ENCODE data around the gene ZNF638. TPM values are rescaled to one million over a fixed set of nuclear protein-coding genes. Genes with fewer than 3 reads are reported as not detected.
"Not testable (repeated sequence)": the region's sequence is repeated elsewhere in the genome, so short reads cannot be mapped to it uniquely, and the experiment has no call there.

The ZNF638 gene
- total RNA-seq, 3 donors from 2014 or later (not counting 1 experiment from before 2014, with no cell fraction given) = 104 to 126 (median 113) TPM

DNA sequence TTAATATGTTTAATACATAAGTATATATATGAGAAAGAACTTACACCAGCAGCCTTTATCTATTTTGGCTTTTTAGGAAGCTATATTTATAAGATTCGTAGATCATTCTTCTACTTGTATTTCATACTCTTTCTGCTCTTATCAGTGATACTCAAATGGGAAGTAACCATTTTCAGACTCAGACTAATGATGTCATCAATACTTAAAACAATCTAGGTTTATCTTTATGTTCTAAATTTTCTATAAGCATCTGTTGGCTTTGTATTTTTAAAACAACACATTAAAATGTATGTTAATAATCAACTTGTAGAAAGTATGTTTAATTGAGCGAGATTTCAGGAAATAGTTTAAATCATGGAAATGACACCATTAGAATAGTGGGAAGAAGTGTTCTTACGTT lies 70.8 kb downstream of the ZNF638 start:
- TF ChIP-seq, protein P1, sequence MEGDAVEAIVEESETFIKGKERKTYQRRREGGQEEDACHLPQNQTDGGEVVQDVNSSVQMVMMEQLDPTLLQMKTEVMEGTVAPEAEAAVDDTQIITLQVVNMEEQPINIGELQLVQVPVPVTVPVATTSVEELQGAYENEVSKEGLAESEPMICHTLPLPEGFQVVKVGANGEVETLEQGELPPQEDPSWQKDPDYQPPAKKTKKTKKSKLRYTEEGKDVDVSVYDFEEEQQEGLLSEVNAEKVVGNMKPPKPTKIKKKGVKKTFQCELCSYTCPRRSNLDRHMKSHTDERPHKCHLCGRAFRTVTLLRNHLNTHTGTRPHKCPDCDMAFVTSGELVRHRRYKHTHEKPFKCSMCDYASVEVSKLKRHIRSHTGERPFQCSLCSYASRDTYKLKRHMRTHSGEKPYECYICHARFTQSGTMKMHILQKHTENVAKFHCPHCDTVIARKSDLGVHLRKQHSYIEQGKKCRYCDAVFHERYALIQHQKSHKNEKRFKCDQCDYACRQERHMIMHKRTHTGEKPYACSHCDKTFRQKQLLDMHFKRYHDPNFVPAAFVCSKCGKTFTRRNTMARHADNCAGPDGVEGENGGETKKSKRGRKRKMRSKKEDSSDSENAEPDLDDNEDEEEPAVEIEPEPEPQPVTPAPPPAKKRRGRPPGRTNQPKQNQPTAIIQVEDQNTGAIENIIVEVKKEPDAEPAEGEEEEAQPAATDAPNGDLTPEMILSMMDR (IDR thresholded peaks at IDR 0.05) = no peak
- Mint-ChIP-seq H3K4me1 (no peaks in the 10 kb centered on the region), H3K27ac (no peak overlapping the region), H3K27me3 (ENCODE audit: low read depth in 2 of 2) (no peaks in the 10 kb centered on the region), H3K36me3 (peaks cover 14% of the 10 kb centered on the region), H3K4me3 (no peak overlapping the region), H3K9me3 (no peaks in the 10 kb centered on the region)
- Histone ChIP-seq H3K4me1 (ENCODE audit: control insufficient read depth, insufficient read depth, low read length) (no peaks in the 10 kb centered on the region), H3K9me3 (ENCODE audit: control insufficient read depth, insufficient read depth, low read length) (no peaks in the 10 kb centered on the region), H3K36me3 (ENCODE audit: control insufficient read depth, insufficient read depth, low read length) (peaks cover 88% of the 10 kb centered on the region), H3K27me3 (ENCODE audit: control insufficient read depth, insufficient read depth, low read length) (no peaks in the 10 kb centered on the region), H3K27ac (ENCODE audit: low read length) (no peak overlapping the region), H3K4me3 (ENCODE audit: low read length) (no peak overlapping the region)
- no peak for DNase-seq
- no peak for ATAC-seq
- intact Hi-C loops (cut with micrococcal nuclease) = no loop called here
- WGBS (ENCODE audit: insufficient coverage) = 98% methylated on average over 2 of the region's 3 CpGs

DNA sequence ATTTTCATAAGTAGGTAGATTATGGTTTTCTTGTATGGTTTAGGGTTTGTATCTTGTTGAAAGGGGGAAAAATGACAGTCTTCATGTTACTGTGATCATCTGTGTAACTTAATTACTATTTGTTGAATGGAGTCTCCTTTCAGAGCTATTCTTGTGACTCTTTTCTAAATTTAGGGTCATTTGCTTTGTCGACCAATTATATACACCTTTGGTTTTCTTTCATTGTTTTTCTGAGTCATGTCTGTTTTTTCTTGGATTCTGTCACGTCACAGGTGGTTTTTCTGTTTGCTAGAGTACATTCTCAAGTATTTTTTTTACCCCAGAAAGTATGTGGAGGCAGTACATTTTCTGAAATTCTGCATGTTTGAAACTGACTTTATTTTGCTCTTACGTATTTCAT lies 78.0 kb downstream of the ZNF638 start:
- no peaks in the 10 kb centered on the region for H3K4me1 ChIP-seq (ENCODE audit: control insufficient read depth, insufficient read depth, low read length)
- H3K9me3 ChIP-seq (ENCODE audit: control insufficient read depth, insufficient read depth, low read length) = no peaks in the 10 kb centered on the region
- no peaks in the 10 kb centered on the region for H3K27me3 Mint-ChIP-seq (ENCODE audit: low read depth in 2 of 2)
- H3K4me3 Mint-ChIP-seq = no peak overlapping the region
- no peak overlapping the region for H3K27ac ChIP-seq (ENCODE audit: low read length)
- DNase-seq (no peak), ATAC-seq (no peak)
- intact Hi-C loops (cut with micrococcal nuclease) = no loop called here
- WGBS (ENCODE audit: insufficient coverage) = 92% methylated on average over 3 of the region's 3 CpGs
- no peaks in the 10 kb centered on the region for H3K27me3 ChIP-seq (ENCODE audit: control insufficient read depth, insufficient read depth, low read length)
- H3K36me3 ChIP-seq (ENCODE audit: control insufficient read depth, insufficient read depth, low read length) = peaks cover 47% of the 10 kb centered on the region
- TF ChIP-seq, protein P1 (IDR thresholded peaks at IDR 0.05) = no peak
- no peak overlapping the region for H3K4me3 ChIP-seq (ENCODE audit: low read length)
- peak overlapping the region; percentile 0 to 58 for H3K27ac Mint-ChIP-seq
- peaks cover 0 to 5% of the 10 kb centered on the region in 2 donors for H3K4me1 Mint-ChIP-seq
- H3K36me3 Mint-ChIP-seq = peaks cover 13% of the 10 kb centered on the region
- no peaks in the 10 kb centered on the region for H3K9me3 Mint-ChIP-seq

DNA sequence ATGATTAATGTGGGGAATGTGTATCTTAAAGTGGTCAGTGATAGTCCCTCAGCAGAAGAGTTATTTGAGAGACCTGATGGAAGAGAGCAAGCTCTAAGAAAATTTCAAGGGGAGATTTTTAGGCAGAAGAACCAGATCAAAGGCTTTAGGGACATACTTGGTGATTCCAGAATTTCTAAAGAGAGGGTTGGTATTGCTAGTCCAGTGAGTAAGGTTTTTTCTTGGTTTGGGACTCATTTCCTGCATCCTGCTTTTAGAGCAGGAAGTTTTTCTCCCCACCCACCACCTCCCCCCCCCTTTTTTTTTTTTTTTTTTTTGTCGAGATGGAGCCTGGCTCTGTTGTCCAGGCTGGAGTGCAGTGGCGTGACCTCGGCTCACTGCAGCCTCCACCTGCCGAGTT lies 79.1 kb downstream of the ZNF638 start:
- Mint-ChIP-seq H3K9me3 (no peaks in the 10 kb centered on the region), H3K36me3 (peaks cover 13% of the 10 kb centered on the region), H3K4me3 (no peak overlapping the region), H3K27me3 (ENCODE audit: low read depth in 2 of 2) (no peaks in the 10 kb centered on the region), H3K27ac (peak overlapping the region; percentile 0 to 27), H3K4me1 (peaks cover 0 to 5% of the 10 kb centered on the region in 2 donors)
- DNase-seq (no peak), ATAC-seq (no peak)
- Histone ChIP-seq H3K9me3 (ENCODE audit: control insufficient read depth, insufficient read depth, low read length) (no peaks in the 10 kb centered on the region), H3K27me3 (ENCODE audit: control insufficient read depth, insufficient read depth, low read length) (no peaks in the 10 kb centered on the region), H3K4me3 (ENCODE audit: low read length) (no peak overlapping the region), H3K36me3 (ENCODE audit: control insufficient read depth, insufficient read depth, low read length) (peaks cover 36% of the 10 kb centered on the region), H3K4me1 (ENCODE audit: control insufficient read depth, insufficient read depth, low read length) (no peaks in the 10 kb centered on the region), H3K27ac (ENCODE audit: low read length) (no peak overlapping the region)
- intact Hi-C loops (cut with micrococcal nuclease) = no loop called here
- WGBS (ENCODE audit: insufficient coverage) = 97% methylated on average over 3 of the region's 4 CpGs
- TF ChIP-seq, protein P1 (IDR thresholded peaks at IDR 0.05) = no peak

DNA sequence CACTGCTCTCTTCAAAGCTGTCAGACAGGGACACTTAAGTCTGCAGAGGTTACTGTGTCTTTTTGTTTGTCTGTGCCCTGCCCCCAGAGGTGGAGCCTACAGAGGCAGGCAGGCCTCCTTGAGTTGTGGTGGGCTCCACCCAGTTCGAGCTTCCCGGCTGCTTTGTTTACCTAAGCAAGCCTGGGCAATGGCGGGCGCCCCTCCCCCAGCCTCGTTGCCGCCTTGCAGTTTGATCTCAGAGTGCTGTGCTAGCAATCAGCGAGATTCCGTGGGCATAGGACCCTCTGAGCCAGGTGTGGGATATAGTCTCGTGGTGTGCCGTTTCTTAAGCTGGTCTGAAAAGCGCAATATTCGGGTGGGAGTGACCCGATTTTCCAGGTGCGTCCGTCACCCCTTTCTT lies 85.3 kb downstream of the ZNF638 start:
- ATAC-seq; H3K27me3 ChIP-seq (ENCODE audit: control insufficient read depth, insufficient read depth, low read length); DNase-seq; H3K4me3 ChIP-seq (ENCODE audit: low read length); H3K27ac ChIP-seq (ENCODE audit: low read length); H3K36me3 ChIP-seq (ENCODE audit: control insufficient read depth, insufficient read depth, low read length); H3K4me1 ChIP-seq (ENCODE audit: control insufficient read depth, insufficient read depth, low read length); H3K9me3 Mint-ChIP-seq; H3K9me3 ChIP-seq (ENCODE audit: control insufficient read depth, insufficient read depth, low read length); intact Hi-C loops (cut with micrococcal nuclease); H3K36me3 Mint-ChIP-seq; H3K27me3 Mint-ChIP-seq (ENCODE audit: low read depth in 2 of 2): not testable (repeated sequence)
- H3K4me3 Mint-ChIP-seq = peak overlapping the region; percentile 95
- WGBS (ENCODE audit: insufficient coverage) = no CpG with 5 or more reads among the region's 15 CpGs
- peaks cover 6 to 10% of the 10 kb centered on the region in 2 donors for H3K4me1 Mint-ChIP-seq
- peak overlapping the region; percentile 90 for H3K27ac Mint-ChIP-seq

Data from natural killer cell (primary cell).